Stimulated activated CD8-positive, alpha-beta memory T cell treated with anti-CD3 and anti-CD28 coated beads, Interleukin-7, amount 100 ng/mL, for 4 hours (primary cell): Measurements from ENCODE around the gene RNF144B.
"Not testable (repeated sequence)": the region's sequence is repeated elsewhere in the genome, so short reads cannot be mapped to it uniquely, and the experiment has no call there.

Experiments used
- DNase-seq, 2 donors: peaks; one replicate each; pipeline ENCODE4 v3.0.0-alpha.2; 2020; ENCODE audit warnings: low read depth in 2 of 2

The RNF144B gene

GRCh38 chr6:18387061-18387721 is at the start of gene RNF144B:
Gene RNF144B (plus strand): TSS chr6:18387350. CDS start chr6:18399535, 12,185 bp downstream.
- DNase-seq: peak; percentile 18 to 58

GRCh38 chr6:18339599-18339998 is 47.6 kb upstream of the RNF144B start:
- no peak for DNase-seq

GRCh38 chr6:18340781-18341551 is 46.2 kb upstream of the RNF144B start:
- no peak for DNase-seq

- DNase-seq: no peak
These were observed 44.9 kb upstream of the RNF144B start for GRCh38 chr6:18342223-18342622.

- no peak for DNase-seq
These were observed 43.4 kb upstream of the RNF144B start for GRCh38 chr6:18343741-18344140.

GRCh38 chr6:18347021-18347577 is 40.1 kb upstream of the RNF144B start:
- no peak for DNase-seq

- DNase-seq: no peak
These were observed 39.3 kb upstream of the RNF144B start for GRCh38 chr6:18347866-18348265.

GRCh38 chr6:18349386-18349785 is 37.8 kb upstream of the RNF144B start:
- DNase-seq: no peak

GRCh38 chr6:18350271-18350670 is 36.9 kb upstream of the RNF144B start:
- no peak for DNase-seq

- DNase-seq: no peak
These were observed 36.4 kb upstream of the RNF144B start for GRCh38 chr6:18350712-18351111.

GRCh38 chr6:18352001-18352400 is 35.1 kb upstream of the RNF144B start:
- no peak for DNase-seq

- no peak for DNase-seq
These were observed 34.3 kb upstream of the RNF144B start for GRCh38 chr6:18352842-18353241.

- no peak for DNase-seq
These were observed 33.9 kb upstream of the RNF144B start for GRCh38 chr6:18353251-18353650.

GRCh38 chr6:18357546-18357945 is 29.6 kb upstream of the RNF144B start:
- not testable (repeated sequence) for DNase-seq

- DNase-seq: no peak
These were observed 27.8 kb upstream of the RNF144B start for GRCh38 chr6:18359237-18359885.

- no peak for DNase-seq
These were observed 27.0 kb upstream of the RNF144B start for GRCh38 chr6:18360188-18360587.

- DNase-seq: no peak
These were observed 25.0 kb upstream of the RNF144B start for GRCh38 chr6:18362058-18362561.

- no peak for DNase-seq
These were observed 23.4 kb upstream of the RNF144B start for GRCh38 chr6:18363746-18364145.

- DNase-seq: not testable (repeated sequence)
These were observed 22.6 kb upstream of the RNF144B start for GRCh38 chr6:18364561-18364960.

- no peak for DNase-seq
These were observed 19.8 kb upstream of the RNF144B start for GRCh38 chr6:18367371-18367770.

GRCh38 chr6:18368277-18369105 is 18.7 kb upstream of the RNF144B start:
- DNase-seq: no peak
